Type B pancreatic cell (in vitro differentiated cells): ENCODE results near the gene DNAH6. TPM values are rescaled to one million over a fixed set of nuclear protein-coding genes. Genes with fewer than 3 reads are reported as not detected.

Experiments
- DNase-seq: peaks from one replicate; pipeline ENCODE4 v3.0.0; 2021; ENCODE audit warnings: mixed read lengths; ENCODE audit not compliant: unreplicated experiment; ENCODE audit errors: extremely low spot score
- H3K27ac Mint-ChIP-seq: 2 replicates; pipeline ENCODE4 v1.8.0; 2021; ENCODE audit warnings: mild to moderate bottlenecking, mixed read lengths
- H3K27me3 Mint-ChIP-seq: 2 replicates; pipeline ENCODE4 v1.8.0; 2021; ENCODE audit warnings: mixed read lengths
- H3K36me3 Mint-ChIP-seq: 2 replicates; pipeline ENCODE4 v1.8.0; 2021; ENCODE audit warnings: mixed read lengths
- H3K4me1 Mint-ChIP-seq: one replicate; pipeline ENCODE4 v1.8.0; 2021; ENCODE audit warnings: mixed read lengths; ENCODE audit not compliant: unreplicated experiment
- H3K4me3 Mint-ChIP-seq: 2 replicates; pipeline ENCODE4 v1.8.0; 2021; ENCODE audit warnings: mild to moderate bottlenecking, mixed read lengths
- H3K9me3 Mint-ChIP-seq: 2 replicates; pipeline ENCODE4 v1.8.0; 2021; ENCODE audit warnings: mixed read lengths
- CTCF ChIP-seq: fragments of 200-600 bp; sonication (generic); conservative IDR thresholded peaks from 2 replicates; pipeline ENCODE4 v1.5.0; 2021; ENCODE audit warnings: antibody characterized with exemption, mild to moderate bottlenecking
- total RNA-seq: library from RNA; stranded (reverse); gene quantifications from 2 replicates; pipeline ENCODE4 v1.2.1, GENCODE V29; 2021; ENCODE audit warnings: low replicate concordance

Gene DNAH6
- total RNA-seq, 1 donor from 2014 or later, result 3.8 TPM

DNA sequence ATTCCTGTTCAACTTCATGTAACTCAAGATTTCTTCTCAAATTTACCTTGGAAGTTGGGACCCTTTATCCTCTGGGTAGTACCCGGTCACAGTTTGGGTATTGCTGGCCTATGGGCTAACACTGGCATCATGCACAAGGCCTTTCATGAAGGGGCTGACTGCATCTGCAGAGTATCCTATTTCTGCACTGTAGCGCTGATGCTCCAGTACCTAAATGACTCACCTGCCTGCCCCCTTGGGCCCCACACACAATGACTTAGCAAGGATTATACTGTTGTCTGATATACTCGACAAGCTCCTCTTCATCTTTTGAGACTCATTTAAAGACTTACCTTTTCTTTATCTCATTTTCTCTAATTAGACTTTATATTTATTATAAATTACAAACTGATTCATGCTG is 39.9 kb downstream of the DNAH6 start:
- H3K4me1 Mint-ChIP-seq, result no peaks in the 10 kb centered on the region
- TF ChIP-seq CTCF, result no peak
- peaks cover 2% of the 10 kb centered on the region for H3K27me3 Mint-ChIP-seq

GRCh38 chr2:84559838-84560237 is 43.5 kb downstream of the DNAH6 start:
- no peak overlapping the region for H3K27ac Mint-ChIP-seq
- H3K4me1 Mint-ChIP-seq, result no peaks in the 10 kb centered on the region
- DNase-seq, result no peak
- TF ChIP-seq CTCF, result no peak
- H3K4me3 Mint-ChIP-seq, result no peak overlapping the region
- H3K9me3 Mint-ChIP-seq, result peaks cover 5% of the 10 kb centered on the region
- no peaks in the 10 kb centered on the region for H3K36me3 Mint-ChIP-seq
- peaks cover 2% of the 10 kb centered on the region for H3K27me3 Mint-ChIP-seq

More for the DNA sequence above, 39.9 kb downstream of the DNAH6 start:
- DNase-seq, result no peak
- peaks cover 5% of the 10 kb centered on the region for H3K9me3 Mint-ChIP-seq
- no peak overlapping the region for H3K27ac Mint-ChIP-seq
- no peak overlapping the region for H3K4me3 Mint-ChIP-seq
- H3K36me3 Mint-ChIP-seq, result no peaks in the 10 kb centered on the region

DNA sequence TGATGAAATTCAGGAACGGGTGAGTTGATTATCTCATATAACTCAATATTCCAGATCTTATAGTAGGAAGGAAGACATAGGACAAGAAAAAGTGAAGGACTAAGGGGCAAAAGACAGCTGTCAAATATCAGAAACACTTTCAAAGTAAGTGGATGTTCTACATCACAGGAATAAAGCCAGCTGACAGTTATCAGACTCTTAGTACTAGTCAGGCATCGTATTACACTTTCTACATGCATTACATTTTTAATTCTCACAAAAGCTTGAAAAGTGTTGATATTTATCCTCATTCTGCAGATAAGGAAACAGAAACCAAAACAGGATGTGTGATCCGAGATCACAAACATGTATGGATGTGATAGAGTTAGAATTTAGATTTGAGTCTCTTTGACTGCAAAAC is 63.4 kb downstream of the DNAH6 start:
- no peaks in the 10 kb centered on the region for H3K4me1 Mint-ChIP-seq
- TF ChIP-seq CTCF, result no peak
- DNase-seq, result no peak
- no peak overlapping the region for H3K4me3 Mint-ChIP-seq
- no peaks in the 10 kb centered on the region for H3K36me3 Mint-ChIP-seq
- no peaks in the 10 kb centered on the region for H3K9me3 Mint-ChIP-seq
- no peak overlapping the region for H3K27ac Mint-ChIP-seq
- H3K27me3 Mint-ChIP-seq, result no peaks in the 10 kb centered on the region

DNA sequence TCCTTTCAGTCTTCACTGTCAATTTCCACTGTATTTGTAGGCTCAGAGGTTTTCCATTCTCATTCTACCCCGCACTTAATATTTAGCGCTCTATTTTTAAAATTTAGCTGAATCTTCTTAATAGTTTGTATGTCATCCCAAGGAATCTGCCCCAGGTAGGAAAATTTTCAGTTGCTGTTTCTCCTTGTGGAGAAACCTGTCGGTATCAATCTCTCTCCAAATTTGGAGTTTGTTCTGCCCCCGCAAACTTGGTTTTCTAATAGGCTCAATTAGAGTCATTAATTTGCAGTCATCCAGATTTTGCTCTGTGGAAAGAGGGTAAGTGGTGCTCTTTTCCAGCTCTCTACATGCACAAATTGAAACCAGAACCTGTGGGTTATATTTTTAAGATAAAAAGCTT is 87.6 kb downstream of the DNAH6 start:
- Mint-ChIP-seq H3K4me1 (no peaks in the 10 kb centered on the region), H3K9me3 (peaks cover 8% of the 10 kb centered on the region), H3K4me3 (no peak overlapping the region), H3K27ac (no peak overlapping the region), H3K27me3 (no peaks in the 10 kb centered on the region), H3K36me3 (no peaks in the 10 kb centered on the region)
- DNase-seq, result no peak
- TF ChIP-seq CTCF, result no peak

GRCh38 chr2:84613082-84613481 is 96.8 kb downstream of the DNAH6 start:
- no peak for TF ChIP-seq CTCF
- Mint-ChIP-seq H3K27me3 (no peaks in the 10 kb centered on the region), H3K36me3 (no peaks in the 10 kb centered on the region), H3K4me1 (no peaks in the 10 kb centered on the region), H3K27ac (peak overlapping the region; percentile 0), H3K4me3 (no peak overlapping the region), H3K9me3 (peaks cover 10% of the 10 kb centered on the region)
- DNase-seq, result no peak

DNA sequence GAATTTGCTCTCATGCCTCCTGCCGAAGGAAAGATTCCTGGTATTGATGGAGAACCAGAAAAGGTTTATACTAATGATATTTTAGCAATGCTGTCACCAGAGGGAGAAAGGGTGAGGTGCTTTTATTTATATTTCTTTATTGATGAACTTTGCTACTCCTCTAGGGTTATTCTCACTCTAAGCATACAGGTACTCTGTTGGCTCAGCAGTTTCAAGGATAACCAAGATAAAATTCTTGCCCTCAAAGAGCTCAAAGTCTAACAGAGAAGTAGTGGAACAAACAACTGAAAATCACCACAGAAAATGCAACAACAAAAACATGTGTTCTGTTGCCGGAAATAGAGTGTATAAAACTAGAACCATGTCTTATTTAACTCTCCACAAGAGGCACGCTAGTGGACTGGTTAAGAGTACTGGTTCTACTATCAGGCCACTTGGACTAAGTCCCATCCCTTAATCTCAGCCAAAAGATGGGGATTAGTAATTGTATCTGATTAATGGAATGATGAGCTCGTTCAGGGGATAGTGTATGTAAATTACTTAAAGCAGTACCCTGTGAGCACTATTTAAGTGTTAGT is 103.6 kb downstream of the DNAH6 start:
- H3K9me3 Mint-ChIP-seq, result peaks cover 5% of the 10 kb centered on the region
- no peaks in the 10 kb centered on the region for H3K27me3 Mint-ChIP-seq
- no peaks in the 10 kb centered on the region for H3K4me1 Mint-ChIP-seq
- no peak overlapping the region for H3K4me3 Mint-ChIP-seq
- no peak for DNase-seq
- H3K27ac Mint-ChIP-seq, result no peak overlapping the region
- H3K36me3 Mint-ChIP-seq, result no peaks in the 10 kb centered on the region
- no peak for TF ChIP-seq CTCF
